Measurements from ENCODE around the gene MAPKAP1.

Gene MAPKAP1

DNA sequence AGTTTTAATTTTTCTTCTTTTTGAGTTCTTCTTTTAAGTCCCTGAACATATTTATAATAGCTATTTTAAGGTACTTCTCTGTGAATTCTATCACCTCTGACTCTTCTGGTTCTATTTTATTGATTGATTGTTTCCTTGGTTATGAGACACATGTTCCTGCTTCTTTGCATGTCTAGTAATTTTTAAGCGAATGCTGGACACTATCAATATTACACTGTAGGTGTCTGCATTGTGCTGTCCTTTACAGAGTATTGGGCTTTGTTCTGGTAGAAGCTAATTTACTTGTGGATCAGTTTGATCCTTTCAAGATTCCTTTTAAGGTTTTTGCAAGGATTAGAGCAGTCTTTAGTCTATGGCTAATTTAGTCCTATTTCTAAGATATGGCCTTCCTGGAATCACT, 249.7 kb downstream of the MAPKAP1 start:
- no peak for TF ChIP-seq CTCF (IDR thresholded peaks at IDR 0.05; ENCODE audit: insufficient read depth, low read length)
- TF ChIP-seq, protein P1, sequence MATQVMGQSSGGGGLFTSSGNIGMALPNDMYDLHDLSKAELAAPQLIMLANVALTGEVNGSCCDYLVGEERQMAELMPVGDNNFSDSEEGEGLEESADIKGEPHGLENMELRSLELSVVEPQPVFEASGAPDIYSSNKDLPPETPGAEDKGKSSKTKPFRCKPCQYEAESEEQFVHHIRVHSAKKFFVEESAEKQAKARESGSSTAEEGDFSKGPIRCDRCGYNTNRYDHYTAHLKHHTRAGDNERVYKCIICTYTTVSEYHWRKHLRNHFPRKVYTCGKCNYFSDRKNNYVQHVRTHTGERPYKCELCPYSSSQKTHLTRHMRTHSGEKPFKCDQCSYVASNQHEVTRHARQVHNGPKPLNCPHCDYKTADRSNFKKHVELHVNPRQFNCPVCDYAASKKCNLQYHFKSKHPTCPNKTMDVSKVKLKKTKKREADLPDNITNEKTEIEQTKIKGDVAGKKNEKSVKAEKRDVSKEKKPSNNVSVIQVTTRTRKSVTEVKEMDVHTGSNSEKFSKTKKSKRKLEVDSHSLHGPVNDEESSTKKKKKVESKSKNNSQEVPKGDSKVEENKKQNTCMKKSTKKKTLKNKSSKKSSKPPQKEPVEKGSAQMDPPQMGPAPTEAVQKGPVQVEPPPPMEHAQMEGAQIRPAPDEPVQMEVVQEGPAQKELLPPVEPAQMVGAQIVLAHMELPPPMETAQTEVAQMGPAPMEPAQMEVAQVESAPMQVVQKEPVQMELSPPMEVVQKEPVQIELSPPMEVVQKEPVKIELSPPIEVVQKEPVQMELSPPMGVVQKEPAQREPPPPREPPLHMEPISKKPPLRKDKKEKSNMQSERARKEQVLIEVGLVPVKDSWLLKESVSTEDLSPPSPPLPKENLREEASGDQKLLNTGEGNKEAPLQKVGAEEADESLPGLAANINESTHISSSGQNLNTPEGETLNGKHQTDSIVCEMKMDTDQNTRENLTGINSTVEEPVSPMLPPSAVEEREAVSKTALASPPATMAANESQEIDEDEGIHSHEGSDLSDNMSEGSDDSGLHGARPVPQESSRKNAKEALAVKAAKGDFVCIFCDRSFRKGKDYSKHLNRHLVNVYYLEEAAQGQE (IDR thresholded peaks at IDR 0.05; ENCODE audit: insufficient replicate concordance, low read depth) = no peak
- TF ChIP-seq GABPA (IDR thresholded peaks at IDR 0.05; ENCODE audit: low read depth) = no peak
- TF ChIP-seq SPI1 (IDR thresholded peaks at IDR 0.05; ENCODE audit: borderline replicate concordance, low read depth) = no peak
- no peak for TF ChIP-seq POLR2AphosphoS5 (IDR thresholded peaks at IDR 0.05; ENCODE audit: low read depth)
- no peak for DNase-seq (ENCODE audit: low read depth in 1 of 2, low spot score in 1 of 2)
- no peak overlapping the region for H3K4me3 ChIP-seq (replicated peaks; ENCODE audit: insufficient read depth, low read length)
- H3K27me3 ChIP-seq (ENCODE audit: insufficient read depth, poor library complexity, severe bottlenecking) = no peaks in the 10 kb centered on the region
- H3K27ac ChIP-seq (replicated peaks) = no peak overlapping the region

GRCh38 chr9:125455876-125456275, 251.1 kb downstream of the MAPKAP1 start:
- Histone ChIP-seq H3K27me3 (ENCODE audit: insufficient read depth, poor library complexity, severe bottlenecking) (no peaks in the 10 kb centered on the region), H3K27ac (replicated peaks) (no peak overlapping the region), H3K4me3 (replicated peaks; ENCODE audit: insufficient read depth, low read length) (no peak overlapping the region)
- no peak for DNase-seq (ENCODE audit: low read depth in 1 of 2, low spot score in 1 of 2)
- TF ChIP-seq POLR2AphosphoS5 (IDR thresholded peaks at IDR 0.05; ENCODE audit: low read depth) = no peak

DNA sequence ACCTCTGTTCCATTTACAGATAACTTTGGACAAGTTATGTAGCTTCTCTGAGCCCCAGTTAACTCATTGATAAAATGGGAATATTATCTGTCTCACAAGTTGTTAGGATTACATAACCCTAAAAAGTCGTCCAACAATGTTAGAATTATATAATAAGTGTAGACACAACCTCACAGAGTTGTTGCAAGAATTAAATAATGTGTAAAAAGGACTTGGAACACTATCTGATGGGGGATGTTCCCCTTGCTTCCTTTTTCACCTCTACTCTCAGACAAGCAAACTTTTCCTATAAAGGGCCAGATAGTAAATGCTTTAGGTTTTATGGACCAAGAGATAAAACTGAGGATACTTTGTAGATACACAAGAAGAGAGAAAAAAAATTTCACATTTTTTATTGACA, 251.9 kb downstream of the MAPKAP1 start:
- DNase-seq (ENCODE audit: low read depth in 1 of 2, low spot score in 1 of 2) = no peak
- Histone ChIP-seq H3K27ac (replicated peaks) (no peak overlapping the region), H3K27me3 (ENCODE audit: insufficient read depth, poor library complexity, severe bottlenecking) (no peaks in the 10 kb centered on the region), H3K4me3 (replicated peaks; ENCODE audit: insufficient read depth, low read length) (no peak overlapping the region)
- no peak for TF ChIP-seq SPI1 (IDR thresholded peaks at IDR 0.05; ENCODE audit: borderline replicate concordance, low read depth)
- no peak for TF ChIP-seq CTCF (IDR thresholded peaks at IDR 0.05; ENCODE audit: insufficient read depth, low read length)
- TF ChIP-seq, protein P1 (IDR thresholded peaks at IDR 0.05; ENCODE audit: insufficient replicate concordance, low read depth) = no peak
- no peak for TF ChIP-seq GABPA (IDR thresholded peaks at IDR 0.05; ENCODE audit: low read depth)
- no peak for TF ChIP-seq POLR2AphosphoS5 (IDR thresholded peaks at IDR 0.05; ENCODE audit: low read depth)

- H3K27ac ChIP-seq (replicated peaks) = no peak overlapping the region
- no peaks in the 10 kb centered on the region for H3K27me3 ChIP-seq (ENCODE audit: insufficient read depth, poor library complexity, severe bottlenecking)
- no peak for DNase-seq (ENCODE audit: low read depth in 1 of 2, low spot score in 1 of 2)
- H3K4me3 ChIP-seq (replicated peaks; ENCODE audit: insufficient read depth, low read length) = no peak overlapping the region
- TF ChIP-seq POLR2AphosphoS5 (IDR thresholded peaks at IDR 0.05; ENCODE audit: low read depth) (no peak), GABPA (IDR thresholded peaks at IDR 0.05; ENCODE audit: low read depth) (no peak), CTCF (IDR thresholded peaks at IDR 0.05; ENCODE audit: insufficient read depth, low read length) (no peak), SPI1 (IDR thresholded peaks at IDR 0.05; ENCODE audit: borderline replicate concordance, low read depth) (no peak)
- TF ChIP-seq, protein P1 (IDR thresholded peaks at IDR 0.05; ENCODE audit: insufficient replicate concordance, low read depth) = no peak
These were observed 259.7 kb downstream of the MAPKAP1 start for GRCh38 chr9:125447202-125447802.

All from HL-60 (cell line).